HEK293 (cell line): ENCODE measurements around the gene RANBP10.

Experiments
- SP2 ChIP-seq: fragments of 450-650 bp; formaldehyde crosslinking; IDR thresholded peaks from 2 replicates; pipeline ENCODE4 v1.5.1; 2016; ENCODE audit warnings: missing biosample characterization, missing genetic modification characterization
- SP7 ChIP-seq: fragments of 450-650 bp; formaldehyde crosslinking; IDR thresholded peaks from 2 replicates; pipeline ENCODE4 v1.5.1; 2016; ENCODE audit warnings: missing biosample characterization, missing genetic modification characterization
- TRIM28 ChIP-seq: IDR thresholded peaks from 2 replicates; pipeline ENCODE4 v1.6.1; 2011; ENCODE audit warnings: low read length, control low read depth, borderline replicate concordance
- YY1 ChIP-seq: fragments of 450-650 bp; formaldehyde crosslinking; IDR thresholded peaks from 2 replicates; pipeline ENCODE4 v1.5.1; 2018; ENCODE audit warnings: missing biosample characterization, missing genetic modification characterization
- ZBTB17 ChIP-seq: fragments of 450-650 bp; formaldehyde crosslinking; IDR thresholded peaks from 2 replicates; pipeline ENCODE4 v1.5.1; 2016; ENCODE audit warnings: missing biosample characterization, missing genetic modification characterization
- ZNF426 ChIP-seq: fragments of 450-650 bp; formaldehyde crosslinking; IDR thresholded peaks from 2 replicates; pipeline ENCODE4 v1.5.1; 2017; ENCODE audit warnings: missing biosample characterization, missing genetic modification characterization, mild to moderate bottlenecking, inconsistent platforms, moderate library complexity
- ZNF610 ChIP-seq: fragments of 450-650 bp; formaldehyde crosslinking; IDR thresholded peaks from 2 replicates; pipeline ENCODE4 v1.5.1; 2016; ENCODE audit warnings: missing biosample characterization, missing genetic modification characterization, borderline replicate concordance
- ZNF707 ChIP-seq: fragments of 450-650 bp; formaldehyde crosslinking; IDR thresholded peaks from 2 replicates; pipeline ENCODE4 v1.5.1; 2016; ENCODE audit warnings: missing biosample characterization, missing genetic modification characterization
- ZNF768 ChIP-seq: fragments of 450-650 bp; formaldehyde crosslinking; IDR thresholded peaks from 2 replicates; pipeline ENCODE4 v1.5.1; 2018; ENCODE audit warnings: missing biosample characterization, mild to moderate bottlenecking, missing genetic modification characterization
- TF ChIP-seq, protein P1 (sequence below): fragments of 450-650 bp; formaldehyde crosslinking; IDR thresholded peaks from 2 replicates; pipeline ENCODE4 v1.5.1; 2016; ENCODE audit warnings: missing biosample characterization, missing genetic modification characterization

DNA sequence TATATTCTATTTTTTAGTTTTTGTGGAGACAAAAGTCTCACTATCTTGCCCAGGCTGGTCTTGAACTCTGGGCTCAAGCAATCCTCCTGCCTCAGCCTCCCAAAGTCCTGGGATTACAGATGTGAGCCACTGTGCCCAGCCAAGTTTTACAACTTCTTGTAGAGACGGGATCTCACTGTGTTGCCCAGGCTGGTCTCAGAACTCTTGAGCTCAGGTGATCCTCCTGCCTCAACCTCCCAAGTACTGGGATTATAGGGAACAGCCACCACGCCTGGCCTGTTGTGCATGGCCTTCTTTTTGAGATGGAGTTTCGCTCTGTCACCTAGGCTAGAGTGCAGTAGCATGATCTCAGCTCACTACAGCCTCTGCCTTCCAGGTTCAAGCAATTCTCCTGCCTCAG is 47.3 kb upstream of the RANBP10 start:
- TF ChIP-seq TRIM28 = no peak
- TF ChIP-seq, protein P1, sequence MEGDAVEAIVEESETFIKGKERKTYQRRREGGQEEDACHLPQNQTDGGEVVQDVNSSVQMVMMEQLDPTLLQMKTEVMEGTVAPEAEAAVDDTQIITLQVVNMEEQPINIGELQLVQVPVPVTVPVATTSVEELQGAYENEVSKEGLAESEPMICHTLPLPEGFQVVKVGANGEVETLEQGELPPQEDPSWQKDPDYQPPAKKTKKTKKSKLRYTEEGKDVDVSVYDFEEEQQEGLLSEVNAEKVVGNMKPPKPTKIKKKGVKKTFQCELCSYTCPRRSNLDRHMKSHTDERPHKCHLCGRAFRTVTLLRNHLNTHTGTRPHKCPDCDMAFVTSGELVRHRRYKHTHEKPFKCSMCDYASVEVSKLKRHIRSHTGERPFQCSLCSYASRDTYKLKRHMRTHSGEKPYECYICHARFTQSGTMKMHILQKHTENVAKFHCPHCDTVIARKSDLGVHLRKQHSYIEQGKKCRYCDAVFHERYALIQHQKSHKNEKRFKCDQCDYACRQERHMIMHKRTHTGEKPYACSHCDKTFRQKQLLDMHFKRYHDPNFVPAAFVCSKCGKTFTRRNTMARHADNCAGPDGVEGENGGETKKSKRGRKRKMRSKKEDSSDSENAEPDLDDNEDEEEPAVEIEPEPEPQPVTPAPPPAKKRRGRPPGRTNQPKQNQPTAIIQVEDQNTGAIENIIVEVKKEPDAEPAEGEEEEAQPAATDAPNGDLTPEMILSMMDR (tag by site-specific recombination) = no peak
- no peak for TF ChIP-seq YY1
- no peak for TF ChIP-seq ZBTB17 (tag by site-specific recombination)
- no peak for TF ChIP-seq ZNF610
- TF ChIP-seq ZNF426 (tag by site-specific recombination) = no peak
- TF ChIP-seq SP7 = no peak
- TF ChIP-seq ZNF768 (tag by site-specific recombination) = no peak
- TF ChIP-seq SP2 (tag by site-specific recombination) = no peak
- TF ChIP-seq ZNF707 = no peak
